Middle frontal gyrus (tissue), 1 donor: Measurements from ENCODE around the gene SERINC3.
"Not testable (repeated sequence)": the region's sequence is repeated elsewhere in the genome, so short reads cannot be mapped to it uniquely, and the experiment has no call there.

Source experiments
- DNase-seq: peaks from one replicate; pipeline ENCODE4 v3.0.0-alpha.2; 2015; ENCODE audit warnings: low spot score; ENCODE audit errors: extremely low spot score

SERINC3 gene

GRCh38 chr20:44494266-44494665 lies 27.6 kb downstream of the SERINC3 start:
- DNase-seq = no peak

- no peak for DNase-seq
Measured at GRCh38 chr20:44491635-44492395, 30.1 kb downstream of the SERINC3 start.

- no peak for DNase-seq
Measured at GRCh38 chr20:44489931-44490330, 31.9 kb downstream of the SERINC3 start.

GRCh38 chr20:44489223-44489622 lies 32.6 kb downstream of the SERINC3 start:
- no peak for DNase-seq

GRCh38 chr20:44488551-44488950 lies 33.3 kb downstream of the SERINC3 start:
- no peak for DNase-seq

GRCh38 chr20:44485830-44486198 lies 36.1 kb downstream of the SERINC3 start:
- no peak for DNase-seq

GRCh38 chr20:44485078-44485829 lies 36.6 kb downstream of the SERINC3 start:
- DNase-seq = no peak

GRCh38 chr20:44483112-44483511 lies 38.8 kb downstream of the SERINC3 start:
- DNase-seq = no peak

- DNase-seq = no peak
Measured at GRCh38 chr20:44481719-44482416, 40.0 kb downstream of the SERINC3 start.

- DNase-seq = no peak
Measured at GRCh38 chr20:44480097-44480496, 41.8 kb downstream of the SERINC3 start.

GRCh38 chr20:44479643-44480042 lies 42.2 kb downstream of the SERINC3 start:
- DNase-seq = no peak

- DNase-seq = no peak
Measured at GRCh38 chr20:44478206-44478605, 43.7 kb downstream of the SERINC3 start.

- DNase-seq = no peak
Measured at GRCh38 chr20:44477151-44477550, 44.7 kb downstream of the SERINC3 start.

- peak; percentile 83 for DNase-seq
Measured at GRCh38 chr20:44475694-44476560, 45.9 kb downstream of the SERINC3 start, which contains the start of gene TTPAL. Gene TTPAL (plus strand): TSS chr20:44475874. CDS start chr20:44480000, 4,126 bp downstream.

GRCh38 chr20:44475372-44475693 lies 46.5 kb downstream of the SERINC3 start:
- no peak for DNase-seq

GRCh38 chr20:44472283-44472682 lies 49.6 kb downstream of the SERINC3 start:
- not testable (repeated sequence) for DNase-seq

- no peak for DNase-seq
Measured at GRCh38 chr20:44471481-44471882, 50.4 kb downstream of the SERINC3 start.

- no peak for DNase-seq
Measured at GRCh38 chr20:44470327-44470726, 51.5 kb downstream of the SERINC3 start.

- DNase-seq = no peak
Measured at GRCh38 chr20:44468044-44468782, 53.7 kb downstream of the SERINC3 start.

GRCh38 chr20:44467289-44467883 lies 54.5 kb downstream of the SERINC3 start:
- DNase-seq = no peak
